Activated T-helper 1 cell treated with Interleukin-2 at 50 U/mL for 16 hours (primary cell): Measurements from ENCODE around the gene SOX6.

Experiments used
- DNase-seq: peaks from one replicate; pipeline ENCODE4 v3.0.0-alpha.2; 2020; ENCODE audit warnings: low read depth

The SOX6 gene

DNA sequence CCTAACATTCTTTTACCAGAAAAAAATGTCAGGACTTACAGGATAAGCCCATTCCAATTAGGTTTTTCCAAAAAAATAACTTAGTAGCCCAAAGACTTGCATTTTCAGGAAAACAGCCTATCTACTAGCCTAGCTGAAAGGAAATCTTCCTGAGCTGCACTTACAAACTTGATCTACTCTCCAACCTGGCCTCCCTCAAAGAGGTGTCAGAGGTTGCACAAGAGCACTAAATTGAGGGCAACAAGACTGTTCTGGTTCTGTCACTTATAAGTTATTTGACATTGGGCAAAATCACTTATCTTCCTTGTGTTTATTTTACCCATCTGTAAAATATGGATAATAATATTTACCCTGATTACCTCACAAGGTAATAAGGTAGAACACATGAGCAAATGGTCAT is 7.9 kb upstream of the SOX6 start:
- no peak for DNase-seq

GRCh38 chr11:16363706-16364105 is 7.4 kb upstream of the SOX6 start:
- DNase-seq: no peak

GRCh38 chr11:16361108-16361865 is 4.9 kb upstream of the SOX6 start:
- DNase-seq: no peak

DNA sequence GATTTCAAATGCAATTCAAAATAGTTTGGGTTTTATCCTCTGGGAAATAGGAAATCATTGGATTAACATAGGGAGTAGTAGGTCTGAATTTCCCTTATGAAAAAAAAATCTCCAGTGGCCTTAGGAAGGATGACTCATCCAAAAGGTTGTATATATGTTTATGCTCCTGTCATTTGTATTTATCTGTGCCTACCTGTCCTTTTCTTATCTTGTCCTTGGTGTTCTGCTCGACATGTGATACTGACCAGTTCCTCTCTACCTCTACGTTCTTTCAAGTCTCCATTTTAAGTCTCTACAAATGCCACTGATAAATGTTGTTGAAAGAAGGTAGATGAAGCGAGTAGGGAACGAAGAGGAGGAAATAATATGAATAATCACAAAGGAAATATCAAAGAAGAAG is 3.0 kb upstream of the SOX6 start:
- DNase-seq: no peak

DNA sequence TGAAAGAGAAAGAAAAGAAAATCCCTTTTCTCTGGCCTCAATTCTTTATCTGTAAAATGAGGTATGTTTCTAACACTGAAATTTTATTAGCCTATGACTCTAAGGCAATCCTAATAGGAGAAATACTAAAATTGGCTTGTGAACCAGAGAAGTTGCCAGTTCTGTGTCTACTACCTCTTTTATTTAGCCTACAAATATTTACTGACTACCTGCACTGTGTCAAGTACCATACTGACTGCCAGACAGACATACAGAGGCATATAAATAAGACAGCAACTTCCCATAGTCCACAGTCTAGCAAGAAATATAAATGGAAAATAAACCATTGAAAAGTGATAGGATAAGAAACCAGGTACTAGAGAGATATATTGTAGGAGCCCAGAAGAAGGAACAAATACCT is 2.4 kb upstream of the SOX6 start:
- DNase-seq: no peak

- DNase-seq: no peak
Measured at GRCh38 chr11:16357775-16358174, 1.4 kb upstream of the SOX6 start.

DNA sequence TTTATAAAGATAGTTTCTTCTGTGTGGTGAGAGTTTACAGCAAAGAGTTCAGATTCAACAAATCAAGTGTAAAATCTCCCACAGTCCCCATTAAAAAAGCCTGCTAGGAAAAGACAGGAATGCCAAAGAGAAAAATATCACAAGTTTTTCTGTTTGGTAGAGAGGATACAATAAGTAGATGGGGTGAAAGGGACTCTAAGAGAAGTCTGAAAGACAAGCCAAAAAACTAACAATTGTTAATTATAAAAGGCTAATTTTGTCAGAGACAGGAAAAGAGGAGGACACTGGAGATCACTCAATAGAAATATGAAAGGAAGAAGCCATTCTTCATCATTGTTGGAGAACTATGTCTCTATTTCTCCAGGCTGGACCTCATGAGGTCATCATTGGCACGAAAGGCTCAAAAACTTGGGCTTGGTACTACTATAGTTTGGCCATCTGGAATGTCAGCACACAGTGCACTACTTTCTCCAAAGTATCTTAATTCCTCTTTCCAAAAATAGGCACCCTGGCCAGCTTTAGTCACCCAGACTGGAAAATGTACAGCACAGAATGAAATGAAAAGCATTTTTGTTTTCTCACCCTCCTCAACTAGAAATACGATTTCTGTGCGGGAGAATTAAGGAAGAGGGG is 531 bp upstream of the SOX6 start:
- DNase-seq: no peak

- DNase-seq: no peak
Measured at GRCh38 chr11:16352707-16353106, 3.6 kb downstream of the SOX6 start.

DNA sequence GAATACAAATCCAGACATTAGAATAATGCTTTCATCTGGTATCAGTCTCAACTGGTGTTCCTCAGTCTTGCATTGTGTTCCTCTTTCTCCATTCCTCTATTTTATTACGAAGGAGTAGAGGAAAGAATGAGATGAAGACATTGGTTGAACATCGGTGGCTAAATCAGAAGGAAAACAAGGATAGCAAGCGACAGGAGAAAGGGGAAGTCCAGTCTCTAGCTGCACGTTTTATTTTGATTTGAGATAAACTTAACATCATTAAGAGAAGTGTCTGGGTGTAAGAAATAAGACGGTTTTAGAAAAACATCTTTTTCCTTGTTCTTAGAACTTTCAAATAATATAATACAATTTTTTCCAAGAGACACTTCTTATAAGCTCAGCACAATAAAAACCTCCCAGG is 6.2 kb downstream of the SOX6 start:
- DNase-seq: no peak

DNA sequence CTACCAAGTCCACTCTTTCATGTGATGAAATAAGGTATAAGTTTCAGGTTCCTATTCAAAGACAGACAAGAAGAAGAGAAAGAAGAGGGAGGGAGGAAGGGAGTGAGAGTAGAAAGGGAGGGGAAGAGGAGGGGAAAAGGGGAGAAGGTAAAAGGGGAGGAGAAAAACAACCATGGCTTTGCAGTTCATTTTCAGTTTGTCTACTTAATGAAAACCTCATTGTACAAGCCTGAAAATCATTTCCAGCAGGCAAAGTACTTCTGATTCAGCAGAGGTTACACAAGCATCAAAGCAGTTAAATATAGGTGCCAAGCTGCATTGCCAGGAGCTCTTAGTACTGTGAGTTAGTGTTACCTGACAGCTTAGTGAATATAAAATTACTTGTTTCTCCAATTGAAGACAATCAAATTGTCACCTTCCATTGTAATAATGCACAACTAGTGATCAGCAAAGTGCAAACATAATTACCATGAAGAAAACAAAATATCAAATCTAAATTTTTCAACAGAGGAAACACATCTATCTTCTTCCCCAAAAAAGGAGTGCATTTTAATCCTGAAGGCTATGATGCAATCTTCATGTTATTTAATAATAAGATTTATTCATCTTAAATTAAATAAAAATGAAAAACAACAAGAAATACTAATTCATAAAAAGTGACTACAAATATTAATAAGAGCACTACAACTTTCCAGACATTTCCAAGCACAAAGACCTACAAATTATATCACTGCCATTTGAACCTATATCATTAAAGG is 8.2 kb downstream of the SOX6 start:
- no peak for DNase-seq

- no peak for DNase-seq
Measured at GRCh38 chr11:16346975-16347374, 9.4 kb downstream of the SOX6 start.

GRCh38 chr11:16341853-16342252 is 14.5 kb downstream of the SOX6 start:
- DNase-seq: no peak

- DNase-seq: no peak
Measured at GRCh38 chr11:16338393-16338792, 18.0 kb downstream of the SOX6 start.

GRCh38 chr11:16337421-16338213 is 18.7 kb downstream of the SOX6 start:
- DNase-seq: no peak

DNA sequence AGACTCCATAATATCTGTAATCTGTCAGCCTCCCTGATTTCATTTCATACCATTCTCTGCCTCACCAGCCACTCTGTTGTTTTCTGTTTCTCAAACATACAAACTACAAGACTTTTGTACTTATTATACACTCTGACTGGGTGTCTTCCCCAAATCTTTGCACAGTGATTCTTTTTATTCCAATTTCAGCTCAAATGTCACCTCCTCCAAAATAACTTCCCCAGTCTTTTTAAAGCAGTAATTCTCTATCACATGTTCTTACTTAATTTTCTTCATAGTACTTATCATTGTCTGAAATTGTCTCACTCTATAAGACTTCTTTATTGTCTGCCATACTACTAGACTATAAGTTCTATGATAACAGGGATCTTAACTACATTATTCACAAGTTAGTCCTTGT is 19.6 kb downstream of the SOX6 start:
- no peak for DNase-seq

DNA sequence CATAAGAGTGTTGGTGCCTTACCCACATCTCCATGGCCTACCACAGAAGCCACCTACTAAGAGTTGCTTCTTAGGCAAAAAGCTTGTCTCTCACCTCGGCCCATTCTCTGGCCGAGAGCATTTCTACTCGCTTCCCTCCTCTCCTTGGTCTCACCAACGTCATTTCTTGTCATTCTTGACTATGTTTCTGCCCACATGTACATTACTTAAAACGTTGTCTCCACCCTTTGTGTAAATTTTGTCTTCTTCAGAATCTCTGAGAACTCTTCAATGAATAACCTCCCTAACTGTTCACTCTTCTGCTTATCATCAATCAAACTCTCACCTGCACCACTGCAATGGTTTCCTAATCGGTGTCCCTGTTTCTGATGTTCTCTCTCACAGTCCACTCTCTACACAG is 20.1 kb downstream of the SOX6 start:
- no peak for DNase-seq

DNA sequence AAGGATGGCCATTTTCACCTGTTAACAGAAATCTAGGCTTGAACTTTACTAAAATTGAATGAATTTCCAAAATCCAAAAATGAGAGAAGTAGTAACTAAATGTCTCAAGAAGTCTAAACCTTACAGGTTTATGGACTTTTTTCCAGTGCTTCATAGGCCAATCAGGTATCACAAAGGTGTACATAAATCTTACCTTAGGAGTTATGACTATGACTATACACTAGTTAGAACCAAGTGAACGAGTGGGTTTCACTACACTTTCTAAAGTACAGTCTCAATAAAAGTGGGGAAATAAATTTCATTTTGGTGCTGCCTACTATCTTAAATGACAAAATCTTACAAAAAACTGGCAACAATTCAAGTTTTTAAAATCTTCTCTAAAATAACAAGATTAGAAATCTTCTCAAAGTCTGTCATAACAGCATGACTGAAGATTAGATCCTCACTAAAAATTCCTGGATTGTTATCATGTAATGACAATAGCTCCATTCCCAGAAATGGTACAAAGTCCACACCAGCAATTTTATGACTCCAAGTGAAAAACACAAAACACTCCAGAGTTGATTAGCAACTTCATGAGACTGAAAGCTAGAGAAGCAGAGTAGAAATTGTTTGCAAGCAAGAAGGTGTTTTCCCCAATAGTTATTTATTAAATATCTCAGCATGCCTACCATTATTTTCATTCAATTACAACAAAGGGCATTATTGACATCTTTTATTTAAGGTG is 20.9 kb downstream of the SOX6 start:
- no peak for DNase-seq

- no peak for DNase-seq
Measured at GRCh38 chr11:16326679-16327297, 29.6 kb downstream of the SOX6 start.

DNA sequence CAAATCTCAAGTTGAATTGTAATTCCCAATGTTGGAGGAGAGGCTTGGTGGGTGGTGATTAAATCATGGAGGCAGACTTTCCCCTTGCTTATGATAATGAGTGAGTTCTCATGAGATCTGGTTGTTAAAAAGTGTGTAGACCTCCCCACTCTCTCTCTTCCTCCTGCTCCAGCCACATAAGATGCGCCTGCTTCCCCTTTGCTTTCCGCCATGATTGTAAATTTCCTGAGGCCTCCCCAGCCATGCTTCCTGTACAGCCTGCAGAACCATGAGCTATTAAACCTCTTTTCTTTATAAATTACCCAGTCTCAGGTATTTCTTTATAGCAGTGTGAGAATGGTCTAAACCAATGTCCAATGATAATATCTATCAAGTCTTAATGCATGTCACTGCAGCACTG is 34.2 kb downstream of the SOX6 start:
- no peak for DNase-seq

GRCh38 chr11:16321148-16321547 is 35.2 kb downstream of the SOX6 start:
- DNase-seq: no peak

- no peak for DNase-seq
Measured at GRCh38 chr11:16318320-16318719, 38.0 kb downstream of the SOX6 start.
